Measurements from ENCODE around the gene FANCB.

The FANCB gene

DNA sequence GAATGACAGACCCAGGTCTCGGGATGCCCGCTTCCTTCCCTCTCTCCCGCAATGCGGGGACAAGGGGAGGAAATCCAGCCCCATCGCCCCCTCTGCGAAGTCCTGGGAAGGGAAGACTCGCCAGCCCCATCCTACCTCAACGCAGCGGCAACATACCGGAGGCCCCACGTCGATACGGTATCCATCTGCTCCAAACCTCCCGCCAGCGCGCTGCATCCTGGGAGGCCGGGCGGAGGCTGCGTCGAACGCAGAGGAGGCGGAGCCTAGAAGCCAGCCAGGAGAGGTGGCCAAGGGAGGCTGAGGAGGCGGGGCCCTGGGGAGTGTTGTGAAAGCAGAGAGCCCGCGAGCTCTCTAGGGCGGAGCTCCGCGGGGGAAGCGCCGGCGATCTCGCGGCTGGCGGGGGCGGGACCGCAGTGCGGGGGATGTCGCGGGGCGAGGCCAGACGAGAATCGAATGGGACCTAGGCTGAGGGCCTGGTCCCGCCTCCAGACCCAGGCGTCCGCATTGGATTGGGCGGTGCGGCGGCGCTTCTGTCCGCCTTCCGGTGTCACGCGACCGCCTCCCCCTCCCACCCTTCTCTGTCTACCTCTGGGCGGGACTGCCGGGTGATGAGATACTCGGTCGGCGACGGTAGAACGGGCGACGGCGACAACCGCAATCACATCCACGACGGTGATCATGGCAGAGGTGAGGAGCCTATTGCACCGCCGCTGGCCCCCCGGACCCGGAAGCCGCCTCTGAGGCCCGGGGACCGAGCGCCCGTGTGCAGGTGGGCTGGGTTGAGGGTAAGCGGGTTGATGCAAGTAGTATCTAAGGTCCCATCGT, at the start of gene FANCB, which contains the start of gene MOSPD2:
TSS of gene FANCB (minus strand) at position 219 of the 825 bp plus-strand sequence. CDS start 7,559 bp downstream, outside the sequence.
TSS of gene MOSPD2 (plus strand) at position 571 of the 825 bp plus-strand sequence. CDS start at position 679, 108 bp downstream.
- peak; percentile 88 for DNase-seq

- no peak for DNase-seq
These were observed 49.6 kb upstream of the FANCB start for GRCh38 chrX:14922437-14922836.

- DNase-seq, result no peak
These were observed 47.3 kb upstream of the FANCB start for GRCh38 chrX:14920196-14920595.

- DNase-seq, result no peak
These were observed 46.5 kb upstream of the FANCB start for GRCh38 chrX:14919407-14919806.

DNA sequence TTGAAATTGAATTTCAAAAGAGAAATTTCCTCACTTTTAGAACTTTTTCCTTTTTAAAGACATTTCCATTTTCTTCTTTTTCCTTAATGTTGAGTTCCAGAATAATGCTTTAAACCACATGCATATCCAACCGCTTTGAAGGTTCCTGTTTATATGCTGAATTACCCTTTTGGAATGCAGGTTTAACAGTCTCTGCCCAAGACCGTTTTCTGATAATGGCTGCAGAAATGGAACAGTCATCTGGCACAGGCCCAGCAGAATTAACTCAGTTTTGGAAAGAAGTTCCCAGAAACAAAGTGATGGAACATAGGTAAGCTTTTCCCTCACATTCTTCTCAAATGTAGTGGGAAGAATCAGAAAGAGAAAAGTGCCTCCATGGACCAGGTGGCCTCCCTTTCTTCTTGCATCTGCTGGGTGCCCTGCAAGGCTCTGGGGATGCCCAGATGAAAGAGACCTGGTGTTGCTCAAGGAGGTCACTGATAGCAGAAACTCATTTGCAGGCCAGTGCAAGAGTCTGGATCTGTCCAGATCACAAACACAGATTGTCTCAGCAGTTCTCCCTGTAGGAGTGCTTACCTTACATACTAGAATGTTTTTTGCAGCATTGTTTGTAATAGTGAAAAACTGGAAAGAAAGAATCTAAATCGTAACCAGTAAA, 43.3 kb upstream of the FANCB start:
- DNase-seq, result no peak

DNA sequence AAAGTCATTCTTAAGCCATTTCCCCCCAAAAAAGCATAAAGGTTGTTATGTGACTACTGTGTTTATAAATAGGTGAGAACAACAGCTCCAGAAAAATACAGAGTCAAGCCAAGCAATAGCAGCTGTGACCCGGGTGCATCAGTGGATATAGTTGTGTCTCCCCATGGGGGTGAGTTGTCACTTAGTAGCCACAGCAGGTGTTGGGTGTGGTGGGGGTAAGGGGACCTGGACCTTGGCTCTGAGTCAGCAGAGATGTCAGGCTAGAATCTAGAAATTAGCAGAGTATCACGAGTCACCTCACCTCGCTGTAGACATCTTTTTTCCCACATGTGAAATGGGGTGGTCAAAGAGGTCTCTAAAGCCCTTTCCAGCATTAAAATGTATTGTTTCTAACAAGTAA, 42.7 kb upstream of the FANCB start:
- DNase-seq, result no peak

GRCh38 chrX:14913241-14913640, 40.4 kb upstream of the FANCB start:
- no peak for DNase-seq

- no peak for DNase-seq
These were observed 31.0 kb upstream of the FANCB start for GRCh38 chrX:14903891-14904290.

GRCh38 chrX:14902537-14902936, 29.7 kb upstream of the FANCB start:
- DNase-seq, result no peak

DNA sequence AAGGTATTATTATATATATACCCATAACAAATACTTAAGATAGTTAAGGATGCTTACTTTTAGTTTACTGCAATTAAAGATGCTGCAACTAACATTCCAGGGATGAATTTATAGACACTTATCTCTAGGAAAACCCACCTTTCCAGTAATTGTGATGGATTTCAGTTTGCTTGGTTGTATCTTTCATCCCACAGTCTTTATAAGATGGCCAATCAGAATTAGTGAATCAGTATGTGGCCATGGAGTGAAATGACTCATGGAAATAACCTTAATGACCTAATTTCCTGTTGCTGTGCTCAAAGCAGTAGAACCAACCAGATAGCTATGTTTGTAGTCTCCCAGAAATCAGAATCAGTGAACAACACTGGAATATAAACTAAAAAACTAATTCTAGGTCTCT, 26.7 kb upstream of the FANCB start:
- DNase-seq, result no peak

DNA sequence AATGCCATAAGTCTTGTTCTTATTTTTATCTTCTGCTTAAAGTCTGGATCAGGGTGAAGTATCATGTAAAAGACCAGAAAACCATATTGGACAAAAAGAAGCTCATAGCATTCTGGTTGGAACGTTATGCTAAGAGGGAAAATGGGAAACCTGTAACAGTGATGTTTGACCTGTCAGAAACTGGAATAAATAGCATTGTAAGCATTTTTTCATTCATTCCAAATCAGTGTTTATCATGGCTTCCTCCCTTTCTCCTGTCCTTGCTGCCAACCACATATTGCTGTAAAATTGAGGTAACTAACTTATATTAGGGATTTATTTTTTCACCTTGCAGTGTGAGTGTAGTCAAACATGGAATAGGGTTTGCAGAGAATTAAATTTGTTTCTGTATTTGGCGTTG, 24.2 kb upstream of the FANCB start:
- no peak for DNase-seq

- no peak for DNase-seq
These were observed 23.4 kb upstream of the FANCB start for GRCh38 chrX:14896273-14896672.

- DNase-seq, result no peak
These were observed 13.4 kb upstream of the FANCB start for GRCh38 chrX:14886252-14886651.

GRCh38 chrX:14884714-14885113, 11.8 kb upstream of the FANCB start:
- no peak for DNase-seq

- DNase-seq, result no peak
These were observed 11.0 kb upstream of the FANCB start for GRCh38 chrX:14883826-14884225.

- DNase-seq, result no peak
These were observed 2.8 kb upstream of the FANCB start for GRCh38 chrX:14875624-14876023.

- DNase-seq, result no peak
These were observed 794 bp upstream of the FANCB start for GRCh38 chrX:14873676-14874049.

- DNase-seq, result no peak
These were observed 514 bp downstream of the FANCB start for GRCh38 chrX:14872355-14872754.

GRCh38 chrX:14871767-14872166, 1.1 kb downstream of the FANCB start:
- DNase-seq, result no peak

GRCh38 chrX:14865201-14865600, 7.7 kb downstream of the FANCB start:
- no peak for DNase-seq

GRCh38 chrX:14864631-14865030, 8.2 kb downstream of the FANCB start:
- no peak for DNase-seq

DNA sequence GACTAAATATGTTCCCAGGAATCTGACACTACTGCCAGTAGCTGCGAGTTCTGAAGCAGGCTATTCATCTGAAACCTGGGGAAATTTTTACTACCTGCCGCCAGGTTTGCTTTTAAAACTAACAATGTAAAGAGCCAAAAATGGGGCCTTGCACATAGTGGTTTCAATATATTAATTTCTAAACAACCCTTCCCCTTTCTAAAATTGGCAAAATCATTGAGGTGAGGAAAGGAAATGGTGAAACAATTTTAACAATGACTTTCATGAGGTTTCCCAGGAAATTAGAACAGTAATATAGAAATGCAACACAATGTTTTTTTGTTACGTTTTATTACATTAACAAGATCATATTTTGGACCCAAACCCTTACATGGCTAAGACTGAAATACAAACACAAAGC, 21.3 kb downstream of the FANCB start:
- no peak for DNase-seq

- no peak for DNase-seq
These were observed 29.2 kb downstream of the FANCB start for GRCh38 chrX:14843666-14844065.

DNA sequence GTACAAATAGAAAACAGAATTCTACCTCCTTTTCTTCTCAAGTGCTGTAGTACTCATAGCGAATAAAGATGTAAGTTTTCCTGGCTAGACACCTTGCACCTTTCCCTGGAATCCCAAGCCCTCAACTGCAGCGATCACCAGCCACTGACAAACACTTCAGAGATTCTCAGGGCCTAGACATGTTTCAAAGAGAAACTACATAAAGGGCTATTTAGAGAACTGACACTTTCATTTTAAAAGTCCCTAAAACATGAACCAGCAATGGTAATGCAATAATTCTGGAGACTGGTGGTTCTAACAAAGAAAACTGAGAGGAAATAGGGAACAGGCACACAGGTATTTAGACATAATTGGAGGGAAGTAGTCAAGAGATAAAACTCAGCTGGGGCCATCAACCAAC, 35.7 kb downstream of the FANCB start:
- DNase-seq, result no peak
